Stimulated activated CD4-positive, alpha-beta T cell treated with anti-CD3 and anti-CD28 coated beads, Interleukin-4, amount 100 ng/mL, for 48 hours (primary cell): Measurements from ENCODE around the gene COPZ1.
"Not testable (repeated sequence)": the region's sequence is repeated elsewhere in the genome, so short reads cannot be mapped to it uniquely, and the experiment has no call there.

Experiments
- DNase-seq, 2 donors: peaks; one replicate each; pipeline ENCODE4 v3.0.0-alpha.2; 2020; ENCODE audit warnings: low read depth in 2 of 2

The COPZ1 gene

GRCh38 chr12:54324617-54325441, at the start of gene COPZ1:
Gene COPZ1, plus strand, starts transcription at chr12:54325131. Its CDS starts 33 bp downstream, at chr12:54325164.
- peak; percentile 85 to 90 for DNase-seq

- no peak for DNase-seq
Measured at GRCh38 chr12:54276368-54276767, 48.6 kb upstream of the COPZ1 start.

GRCh38 chr12:54277823-54278276, 47.1 kb upstream of the COPZ1 start:
- DNase-seq = no peak

- DNase-seq = no peak
Measured at GRCh38 chr12:54279227-54279631, 45.7 kb upstream of the COPZ1 start.

GRCh38 chr12:54279632-54280467, 45.1 kb upstream of the COPZ1 start, which contains the start of gene CBX5:
Gene CBX5, minus strand, starts transcription at chr12:54280122. Its CDS starts 22,472 bp downstream, at chr12:54257650.
- peak; percentile 98 for DNase-seq

GRCh38 chr12:54280468-54281260, 44.3 kb upstream of the COPZ1 start, which contains the start of gene HNRNPA1:
Gene HNRNPA1, plus strand, starts transcription at chr12:54280726. Its CDS starts 82 bp downstream, at chr12:54280808.
- peak; percentile 82 to 93 for DNase-seq

GRCh38 chr12:54281261-54281638, 43.7 kb upstream of the COPZ1 start:
- not testable (repeated sequence) for DNase-seq

GRCh38 chr12:54281694-54282093, 43.2 kb upstream of the COPZ1 start:
- DNase-seq = not testable (repeated sequence)

GRCh38 chr12:54282949-54283593, 41.9 kb upstream of the COPZ1 start:
- DNase-seq = peak in 1 of 2 donors; percentile 30

- DNase-seq = not testable (repeated sequence)
Measured at GRCh38 chr12:54284070-54284780, 40.7 kb upstream of the COPZ1 start.

GRCh38 chr12:54285150-54286041, 39.5 kb upstream of the COPZ1 start:
- DNase-seq = no peak

GRCh38 chr12:54286042-54287030, 38.6 kb upstream of the COPZ1 start:
- no peak for DNase-seq

- no peak for DNase-seq
Measured at GRCh38 chr12:54287261-54288157, 37.4 kb upstream of the COPZ1 start.

- DNase-seq = no peak
Measured at GRCh38 chr12:54292083-54292930, 32.6 kb upstream of the COPZ1 start.

- no peak for DNase-seq
Measured at GRCh38 chr12:54292931-54293241, 32.0 kb upstream of the COPZ1 start.
